Neural progenitor cell (in vitro differentiated cells): ENCODE results near the gene CD34. TPM values are rescaled to one million over a fixed set of nuclear protein-coding genes. Genes with fewer than 3 reads are reported as not detected.

ENCODE experiments used
- DNase-seq: peaks from one replicate; pipeline ENCODE4 v3.0.0-alpha.2; 2016; ENCODE audit warnings: low spot score
- H2AFZ ChIP-seq: fragments of 200-600 bp; sonication (generic); replicated peaks from 2 replicates; pipeline ENCODE4 v1.6.1; 2016; ENCODE audit warnings: antibody characterized with exemption
- H3F3A ChIP-seq: fragments of 200-600 bp; sonication (generic); 2 replicates; pipeline ENCODE4 v1.6.1; 2016; ENCODE audit warnings: antibody characterized with exemption, low read depth
- H3K27ac ChIP-seq: fragments of 200-600 bp; sonication (generic); 2 replicates; pipeline ENCODE4 v1.5.1; 2016; ENCODE audit warnings: mild to moderate bottlenecking
- H3K27me3 ChIP-seq: fragments of 200-600 bp; sonication (generic); 2 replicates; pipeline ENCODE4 v1.6.1; 2016; ENCODE audit warnings: mild to moderate bottlenecking, moderate library complexity
- H3K36me3 ChIP-seq: fragments of 200-600 bp; sonication (generic); 2 replicates; pipeline ENCODE4 v1.5.1; 2016
- H3K4me1 ChIP-seq: fragments of 200-600 bp; sonication (generic); 2 replicates; pipeline ENCODE4 v1.6.1; 2016; ENCODE audit warnings: mixed run types
- H3K4me2 ChIP-seq: fragments of 200-600 bp; sonication (generic); 2 replicates; pipeline ENCODE4 v1.6.1; 2016
- H3K4me3 ChIP-seq: fragments of 200-600 bp; sonication (generic); 2 replicates; pipeline ENCODE4 v1.5.1; 2016
- H3K79me2 ChIP-seq: fragments of 200-600 bp; sonication (generic); 2 replicates; pipeline ENCODE4 v1.6.1; 2016; ENCODE audit warnings: low read depth
- H3K9ac ChIP-seq: fragments of 200-600 bp; sonication (generic); 2 replicates; pipeline ENCODE4 v1.6.1; 2016
- H3K9me3 ChIP-seq: fragments of 200-600 bp; sonication (generic); 2 replicates; pipeline ENCODE4 v1.5.1; 2016; ENCODE audit warnings: low read depth
- H4K20me1 ChIP-seq: fragments of 200-600 bp; sonication (generic); 2 replicates; pipeline ENCODE4 v1.6.1; 2016; ENCODE audit warnings: low read depth
- H3K27ac Mint-ChIP-seq: 3 replicates; pipeline ENCODE4 v1.8.0; 2021; ENCODE audit warnings: mixed read lengths
- H3K27me3 Mint-ChIP-seq: 2 replicates; pipeline ENCODE4 v1.8.0; 2022; ENCODE audit warnings: low read depth, mild to moderate bottlenecking, inconsistent platforms, moderate library complexity, mixed read lengths; ENCODE audit not compliant: insufficient read depth
- H3K36me3 Mint-ChIP-seq: 3 replicates; pipeline ENCODE4 v1.8.0; 2021; ENCODE audit warnings: mixed read lengths
- H3K4me1 Mint-ChIP-seq: 3 replicates; pipeline ENCODE4 v1.8.0; 2021; ENCODE audit warnings: mixed read lengths
- H3K4me3 Mint-ChIP-seq: 3 replicates; pipeline ENCODE4 v1.8.0; 2021; ENCODE audit warnings: mild to moderate bottlenecking, moderate library complexity, mixed read lengths
- H3K9me3 Mint-ChIP-seq: 3 replicates; pipeline ENCODE4 v1.8.0; 2020; ENCODE audit warnings: mixed read lengths
- EZH2 ChIP-seq: fragments of 200-600 bp; sonication (generic); IDR thresholded peaks from 2 replicates; pipeline ENCODE4 v1.6.1; 2017; ENCODE audit warnings: antibody characterized with exemption, mild to moderate bottlenecking, moderate library complexity
- EZH2phosphoT487 ChIP-seq: fragments of 200-600 bp; sonication (generic); IDR thresholded peaks from 2 replicates; pipeline ENCODE4 v1.6.1; 2017; ENCODE audit warnings: antibody characterized with exemption
- total RNA-seq: library from RNA; depleted of rRNA; stranded (reverse); fragments of >200 nt; gene quantifications from 2 replicates; pipeline ENCODE4 v1.2.3, GENCODE V29; 2015; ENCODE audit warnings: low replicate concordance
- TF ChIP-seq, protein P1 (sequence below): fragments of 200-600 bp; sonication (generic); IDR thresholded peaks from 2 replicates; pipeline ENCODE4 v1.5.1; 2017; ENCODE audit warnings: antibody characterized with exemption, mild to moderate bottlenecking

Gene CD34
- total RNA-seq, 1 donor from 2014 or later, result 0.43 TPM

DNA sequence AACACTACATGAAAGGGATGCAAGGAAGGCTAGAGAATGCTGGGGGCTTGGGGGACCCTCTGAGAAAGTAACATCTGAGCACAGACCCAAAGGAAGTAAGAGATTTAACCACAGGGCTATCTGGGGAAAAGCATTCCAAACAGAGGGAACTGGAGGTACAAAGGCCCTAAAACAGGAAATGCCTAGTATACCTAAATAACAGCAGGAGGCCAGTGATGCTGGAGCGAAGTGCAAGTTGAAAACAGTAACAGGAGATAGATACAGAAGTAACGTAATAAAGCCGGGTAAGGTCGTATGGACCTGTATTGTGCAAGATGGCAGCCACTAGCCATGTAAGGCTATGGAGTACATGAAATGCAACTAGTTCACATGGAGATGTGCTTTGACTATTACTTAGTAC is 52.1 kb downstream of the CD34 start:
- no peak for TF ChIP-seq EZH2
- TF ChIP-seq EZH2phosphoT487, result no peak
- TF ChIP-seq, protein P1, sequence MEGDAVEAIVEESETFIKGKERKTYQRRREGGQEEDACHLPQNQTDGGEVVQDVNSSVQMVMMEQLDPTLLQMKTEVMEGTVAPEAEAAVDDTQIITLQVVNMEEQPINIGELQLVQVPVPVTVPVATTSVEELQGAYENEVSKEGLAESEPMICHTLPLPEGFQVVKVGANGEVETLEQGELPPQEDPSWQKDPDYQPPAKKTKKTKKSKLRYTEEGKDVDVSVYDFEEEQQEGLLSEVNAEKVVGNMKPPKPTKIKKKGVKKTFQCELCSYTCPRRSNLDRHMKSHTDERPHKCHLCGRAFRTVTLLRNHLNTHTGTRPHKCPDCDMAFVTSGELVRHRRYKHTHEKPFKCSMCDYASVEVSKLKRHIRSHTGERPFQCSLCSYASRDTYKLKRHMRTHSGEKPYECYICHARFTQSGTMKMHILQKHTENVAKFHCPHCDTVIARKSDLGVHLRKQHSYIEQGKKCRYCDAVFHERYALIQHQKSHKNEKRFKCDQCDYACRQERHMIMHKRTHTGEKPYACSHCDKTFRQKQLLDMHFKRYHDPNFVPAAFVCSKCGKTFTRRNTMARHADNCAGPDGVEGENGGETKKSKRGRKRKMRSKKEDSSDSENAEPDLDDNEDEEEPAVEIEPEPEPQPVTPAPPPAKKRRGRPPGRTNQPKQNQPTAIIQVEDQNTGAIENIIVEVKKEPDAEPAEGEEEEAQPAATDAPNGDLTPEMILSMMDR, result no peak
- H3K27me3 ChIP-seq, result no peaks in the 10 kb centered on the region
- H3K9ac ChIP-seq, result no peak overlapping the region
- H3K4me1 ChIP-seq, result no peaks in the 10 kb centered on the region
- no peaks in the 10 kb centered on the region for H3K9me3 ChIP-seq
- H2AFZ ChIP-seq, result no peak overlapping the region
- no peaks in the 10 kb centered on the region for H3K79me2 ChIP-seq
- H3K4me2 ChIP-seq, result no peak overlapping the region
- no peak overlapping the region for H3K27ac ChIP-seq
- H3F3A ChIP-seq, result no peaks in the 10 kb centered on the region
- no peaks in the 10 kb centered on the region for H3K27me3 Mint-ChIP-seq
- DNase-seq, result no peak
- no peak overlapping the region for H3K4me3 ChIP-seq
- H3K36me3 Mint-ChIP-seq, result no peaks in the 10 kb centered on the region
- H3K36me3 ChIP-seq, result no peaks in the 10 kb centered on the region
- no peaks in the 10 kb centered on the region for H3K9me3 Mint-ChIP-seq
- peaks cover 3% of the 10 kb centered on the region for H3K4me1 Mint-ChIP-seq
- no peaks in the 10 kb centered on the region for H4K20me1 ChIP-seq
- H3K4me3 Mint-ChIP-seq, result no peak overlapping the region
- no peak overlapping the region for H3K27ac Mint-ChIP-seq

DNA sequence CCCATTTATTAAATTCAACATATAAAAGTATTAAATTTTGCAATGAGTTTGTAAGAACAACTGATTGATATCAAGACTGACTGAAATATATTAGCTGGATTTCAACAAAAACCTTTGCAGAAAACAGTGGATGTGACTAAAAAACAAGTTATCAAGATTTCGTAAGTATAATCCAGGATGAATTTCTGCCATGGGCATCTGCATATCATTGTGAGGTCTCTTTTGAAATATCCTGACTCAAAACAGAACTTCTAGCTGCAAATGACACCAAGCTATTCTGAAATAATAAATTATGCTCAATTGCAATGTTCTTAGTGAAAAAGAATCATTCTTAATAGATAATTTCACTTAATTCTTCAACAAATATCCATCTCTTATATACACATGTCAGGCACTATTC is 52.6 kb downstream of the CD34 start:
- Histone ChIP-seq H3K36me3 (no peaks in the 10 kb centered on the region), H3K4me1 (peaks cover 4% of the 10 kb centered on the region), H4K20me1 (no peaks in the 10 kb centered on the region), H3K9me3 (no peaks in the 10 kb centered on the region), H3K27ac (no peak overlapping the region), H3K4me2 (no peak overlapping the region), H3F3A (no peaks in the 10 kb centered on the region), H3K4me3 (no peak overlapping the region), H3K27me3 (no peaks in the 10 kb centered on the region), H3K9ac (no peak overlapping the region), H2AFZ (no peak overlapping the region), H3K79me2 (no peaks in the 10 kb centered on the region)
- Mint-ChIP-seq H3K9me3 (no peaks in the 10 kb centered on the region), H3K36me3 (no peaks in the 10 kb centered on the region), H3K27me3 (no peaks in the 10 kb centered on the region), H3K4me3 (no peak overlapping the region), H3K27ac (no peak overlapping the region), H3K4me1 (peaks cover 7% of the 10 kb centered on the region)
- TF ChIP-seq, protein P1, result no peak
- TF ChIP-seq EZH2, result no peak
- TF ChIP-seq EZH2phosphoT487, result no peak
- DNase-seq, result no peak

DNA sequence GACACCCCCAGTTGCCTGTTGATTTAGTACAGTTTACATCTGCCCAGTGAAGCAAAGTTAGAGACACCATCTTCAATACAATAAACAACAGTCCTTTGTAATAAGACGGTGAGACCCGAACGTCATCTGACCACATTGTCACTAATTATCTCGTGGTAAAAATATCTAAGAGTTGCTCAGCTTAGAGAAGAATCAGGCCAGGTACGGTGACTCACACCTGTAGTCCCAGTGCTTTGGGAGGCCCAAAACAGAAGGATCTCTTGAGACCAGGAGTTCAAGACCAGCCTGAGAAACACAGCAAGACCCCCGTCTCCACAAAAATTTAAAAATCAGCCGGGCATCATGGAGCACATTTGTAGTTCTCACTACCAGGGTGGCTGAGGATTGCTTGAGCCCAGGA is 53.5 kb downstream of the CD34 start:
- no peaks in the 10 kb centered on the region for H3F3A ChIP-seq
- Mint-ChIP-seq H3K27me3 (no peaks in the 10 kb centered on the region), H3K27ac (no peak overlapping the region), H3K4me1 (peaks cover 7% of the 10 kb centered on the region), H3K36me3 (no peaks in the 10 kb centered on the region), H3K9me3 (no peaks in the 10 kb centered on the region), H3K4me3 (no peak overlapping the region)
- no peak for DNase-seq
- no peaks in the 10 kb centered on the region for H3K79me2 ChIP-seq
- H3K4me3 ChIP-seq, result no peak overlapping the region
- TF ChIP-seq, protein P1, result no peak
- TF ChIP-seq EZH2 (no peak), EZH2phosphoT487 (no peak)
- no peaks in the 10 kb centered on the region for H3K36me3 ChIP-seq
- no peaks in the 10 kb centered on the region for H4K20me1 ChIP-seq
- H3K4me1 ChIP-seq, result peaks cover 5% of the 10 kb centered on the region
- no peaks in the 10 kb centered on the region for H3K9me3 ChIP-seq
- no peaks in the 10 kb centered on the region for H3K27me3 ChIP-seq
- no peak overlapping the region for H3K9ac ChIP-seq
- no peak overlapping the region for H2AFZ ChIP-seq
- no peak overlapping the region for H3K27ac ChIP-seq
- H3K4me2 ChIP-seq, result no peak overlapping the region
